HG03060 (cell line): ENCODE measurements around the gene MIS12.

Experiments used
- ATAC-seq: cut with Tn5 transposase; IDR thresholded peaks from one replicate; pipeline ENCODE4 v1.9.1; 2021; ENCODE audit warnings: low read depth, moderate number of reproducible peaks; ENCODE audit not compliant: unreplicated experiment

Gene MIS12

DNA sequence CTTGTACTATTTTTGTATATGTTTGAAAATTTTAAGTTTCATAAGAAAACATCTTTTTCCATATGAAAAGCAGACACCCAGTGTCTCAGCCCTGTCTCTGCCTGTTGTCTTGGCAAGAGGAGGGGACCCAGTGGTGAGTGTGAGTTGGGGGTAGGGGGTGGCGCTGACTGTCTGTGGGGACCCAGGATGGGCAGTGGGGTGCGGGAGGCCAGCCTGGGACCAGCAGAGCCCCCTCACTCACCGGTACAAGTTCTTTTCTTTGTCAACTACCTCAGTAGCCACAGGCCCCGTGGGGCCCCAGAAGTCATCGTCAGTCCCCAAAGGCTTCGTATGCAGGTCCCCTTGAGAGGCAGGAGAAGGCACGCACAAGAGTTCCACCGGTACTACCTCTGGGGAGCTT lies 46.2 kb downstream of the MIS12 start:
- ATAC-seq, result no peak

GRCh38 chr17:5533486-5534315 lies 47.3 kb downstream of the MIS12 start:
- no peak for ATAC-seq

GRCh38 chr17:5535436-5535835 lies 49.1 kb downstream of the MIS12 start:
- no peak for ATAC-seq

DNA sequence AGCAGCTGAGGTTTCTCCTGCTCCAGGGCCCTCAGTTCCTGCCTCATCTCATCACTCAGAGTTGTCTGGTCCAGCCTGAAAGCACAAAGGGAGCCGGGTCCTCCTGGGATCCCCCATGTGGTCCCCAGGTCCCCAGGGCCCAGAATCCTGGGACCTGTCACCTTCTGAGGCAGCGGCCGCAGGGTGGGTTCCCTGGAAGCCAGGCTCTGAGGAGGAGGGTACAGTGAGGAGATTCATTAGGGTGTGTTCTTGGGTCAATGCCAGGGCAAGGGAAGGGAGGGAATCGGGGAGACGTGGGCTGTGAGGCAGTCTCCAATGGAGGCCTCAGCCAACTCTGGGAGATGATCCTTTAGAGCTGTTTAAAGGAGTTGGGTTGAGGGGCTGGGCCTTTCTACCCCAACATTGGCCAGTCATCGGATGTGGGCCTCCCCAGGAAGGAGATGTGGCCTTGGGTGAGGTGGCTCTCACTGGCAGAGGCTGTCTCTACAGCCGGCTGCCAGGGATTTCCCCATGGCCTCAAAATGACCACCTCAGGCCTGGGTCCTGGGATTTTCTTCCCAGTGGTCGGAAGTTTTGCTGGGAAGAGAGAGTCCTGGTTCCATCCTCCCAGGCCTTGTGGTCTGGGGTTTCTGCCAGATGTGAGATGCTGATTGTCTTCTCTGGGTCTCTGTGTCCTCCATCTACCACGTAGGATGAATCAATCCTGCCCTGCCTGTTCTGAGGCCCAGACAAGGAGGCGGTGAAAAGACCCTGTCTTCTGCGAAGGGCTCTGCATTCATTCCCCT lies 50.7 kb downstream of the MIS12 start:
- no peak for ATAC-seq

DNA sequence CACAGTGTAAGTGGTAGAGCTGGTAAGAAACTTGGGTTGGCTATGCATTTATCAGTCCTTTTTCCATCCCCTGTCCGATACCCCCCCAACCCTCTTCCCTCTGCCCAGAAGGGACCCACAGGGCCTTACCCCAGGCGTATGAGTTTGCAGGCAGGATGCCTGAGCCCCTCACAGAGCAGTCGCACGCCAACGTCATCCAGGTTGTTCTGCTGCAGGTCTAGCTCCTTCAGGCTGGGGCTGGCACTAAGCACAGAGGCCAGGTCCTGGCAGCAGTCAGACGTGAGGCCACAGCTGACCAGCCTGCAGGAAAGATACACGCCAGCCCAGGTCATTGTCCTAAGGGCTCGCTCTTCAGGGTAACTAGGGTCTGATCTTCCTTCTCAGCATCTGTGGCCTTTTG lies 52.9 kb downstream of the MIS12 start:
- no peak for ATAC-seq

GRCh38 chr17:5540321-5540720 lies 54.0 kb downstream of the MIS12 start:
- no peak for ATAC-seq
